Liver (tissue), 3 donors: ENCODE measurements around the gene MTA3.

Experiments used
- ATF3 ChIP-seq: IDR thresholded peaks from 2 replicates; pipeline ENCODE4 v1.6.1; 2016; ENCODE audit warnings: antibody characterized with exemption
- CTCF ChIP-seq: fragments of 150-350 bp; IDR thresholded peaks from 2 replicates; pipeline ENCODE4 v1.5.1; 2017; ENCODE audit warnings: improper control_type of control experiment, low read depth, low read length; ENCODE audit not compliant: missing input control
- GABPA ChIP-seq, 2 donors: IDR thresholded peaks in 1 of 2; conservative IDR thresholded peaks in 1 of 2; 2 replicates each; pipeline ENCODE4 v1.6.1; 2016; ENCODE audit warnings: antibody characterized with exemption in 2 of 2, mild to moderate bottlenecking in 1 of 2, moderate library complexity in 1 of 2
- HNF4G ChIP-seq: IDR thresholded peaks from 2 replicates; pipeline ENCODE4 v1.6.1; 2016; ENCODE audit warnings: antibody characterized with exemption
- JUND ChIP-seq, 2 donors: IDR thresholded peaks; 2 replicates each; pipeline ENCODE4 v1.6.1; 2016; ENCODE audit warnings: antibody characterized with exemption in 2 of 2
- RAD21 ChIP-seq, 2 donors: IDR thresholded peaks; 2 replicates each; pipeline ENCODE4 v1.6.1; 2016; ENCODE audit warnings: antibody characterized with exemption in 2 of 2, mild to moderate bottlenecking in 2 of 2
- SP1 ChIP-seq: IDR thresholded peaks from 2 replicates; pipeline ENCODE4 v1.6.1; 2018; ENCODE audit warnings: antibody characterized with exemption, mild to moderate bottlenecking
- YY1 ChIP-seq: IDR thresholded peaks from 2 replicates; pipeline ENCODE4 v1.6.1; 2016; ENCODE audit warnings: antibody characterized with exemption, mild to moderate bottlenecking
- ZBTB33 ChIP-seq: IDR thresholded peaks from 2 replicates; pipeline ENCODE4 v1.6.1; 2016; ENCODE audit warnings: antibody characterized with exemption
- donor health status: healthy.
- donor health status: healthy.

GRCh38 chr2:42768706-42769256 is 200.3 kb downstream of the MTA3 start:
- no peak for TF ChIP-seq CTCF
- no peak for TF ChIP-seq RAD21 (IDR thresholded peaks at IDR 0.05)
- no peak for TF ChIP-seq HNF4G
- no peak for TF ChIP-seq ZBTB33
- no peak for TF ChIP-seq GABPA (IDR thresholded peaks at IDR 0.05 in 1 of 2, conservative IDR thresholded peaks at IDR 0.05 in 1 of 2)
- no peak for TF ChIP-seq YY1
- no peak for TF ChIP-seq SP1
- no peak for TF ChIP-seq ATF3
- TF ChIP-seq JUND (IDR thresholded peaks at IDR 0.05), result no peak
